CD14-positive monocyte (primary cell): ENCODE measurements around the gene SCN5A. TPM values are rescaled to one million over a fixed set of nuclear protein-coding genes. Genes with fewer than 3 reads are reported as not detected.

Experiments used
- DNase-seq, 3 donors: peaks; one replicate each; pipeline ENCODE4 v3.0.0-alpha.2; 2011 to 2022
- H2AFZ ChIP-seq: 2 replicates; pipeline ENCODE4 v1.6.0; 2012; ENCODE audit warnings: mild to moderate bottlenecking, low read depth, low read length, inconsistent platforms; ENCODE audit not compliant: insufficient read depth, poor library complexity, severe bottlenecking
- H3K27ac ChIP-seq, 2 donors: 1 replicate in 1 of 2; 2 replicates in 1 of 2; pipeline ENCODE4 v1.5.1; 2012 to 2013; ENCODE audit warnings: low read length in 2 of 2, control low read depth in 1 of 2, inconsistent platforms in 1 of 2, low read depth in 1 of 2, mild to moderate bottlenecking in 1 of 2
- H3K27me3 ChIP-seq, 2 donors: one replicate each; pipeline versions ENCODE4 v1.6.0 to v1.6.1; 2011 to 2013; ENCODE audit warnings: low read length in 2 of 2; ENCODE audit not compliant: control insufficient read depth in 2 of 2, insufficient read depth in 2 of 2
- H3K36me3 ChIP-seq, 2 donors: replicated peaks in 1 of 2; 1 replicate in 1 of 2; 2 replicates in 1 of 2; pipeline versions ENCODE4 v1.5.1 to v1.6.1; 2012 to 2013; ENCODE audit warnings: low read length in 2 of 2, control low read depth in 1 of 2, inconsistent platforms in 1 of 2, mild to moderate bottlenecking in 1 of 2; ENCODE audit not compliant: insufficient read depth in 2 of 2, control insufficient read depth in 1 of 2
- H3K4me1 ChIP-seq, 2 donors: 1 replicate in 1 of 2; 2 replicates in 1 of 2; pipeline versions ENCODE4 v1.5.1 to v1.6.1; 2012 to 2013; ENCODE audit warnings: low read length in 2 of 2, control low read depth in 1 of 2, inconsistent platforms in 1 of 2, mild to moderate bottlenecking in 1 of 2, moderate library complexity in 1 of 2; ENCODE audit not compliant: insufficient read depth in 2 of 2, control insufficient read depth in 1 of 2
- H3K4me2 ChIP-seq: replicated peaks from 2 replicates; pipeline ENCODE3; 2012; ENCODE audit warnings: low read length, moderate library complexity, mild to moderate bottlenecking; ENCODE audit not compliant: poor library complexity, severe bottlenecking; ENCODE audit errors: extremely low read depth
- H3K4me3 ChIP-seq, 3 experiments: fragments of 200-600 bp in 1 of 3; sonication (generic) in 1 of 3; replicated peaks in 1 of 3; 1 replicate in 2 of 3; 2 replicates in 1 of 3; pipeline ENCODE4 v1.5.1; 2011 to 2013; ENCODE audit warnings: low read length in 3 of 3, mild to moderate bottlenecking in 3 of 3, control low read depth in 2 of 3, low read depth in 2 of 3, inconsistent platforms in 1 of 3, moderate library complexity in 1 of 3
- H3K79me2 ChIP-seq: 2 replicates; pipeline ENCODE4 v1.6.0; 2012; ENCODE audit warnings: mild to moderate bottlenecking, control low read depth, inconsistent platforms, low read length, moderate library complexity; ENCODE audit not compliant: insufficient read depth
- H3K9ac ChIP-seq: 2 replicates; pipeline ENCODE4 v1.6.0; 2017; ENCODE audit warnings: low read length, mild to moderate bottlenecking; ENCODE audit not compliant: insufficient read depth, poor library complexity, severe bottlenecking
- H3K9me3 ChIP-seq, 2 donors: replicated peaks in 1 of 2; 1 replicate in 1 of 2; 2 replicates in 1 of 2; pipeline versions ENCODE4 v1.5.1 to v1.6.1; 2012 to 2013; ENCODE audit warnings: low read length in 2 of 2, control low read depth in 1 of 2; ENCODE audit not compliant: control insufficient read depth in 1 of 2, insufficient read depth in 1 of 2
- H4K20me1 ChIP-seq: 2 replicates; pipeline ENCODE4 v1.6.0; 2012; ENCODE audit warnings: mild to moderate bottlenecking, low read length, control low read depth, moderate library complexity; ENCODE audit not compliant: insufficient read depth
- H3K27ac Mint-ChIP-seq, 7 donors: one replicate each; pipeline ENCODE4 v1.8.0; 2020; ENCODE audit warnings: mild to moderate bottlenecking in 7 of 7, mixed read lengths in 7 of 7, moderate library complexity in 6 of 7, inconsistent platforms in 2 of 7
- H3K27me3 Mint-ChIP-seq, 3 donors: one replicate each; pipeline ENCODE4 v1.8.0; 2021 to 2022; ENCODE audit warnings: low read depth in 3 of 3, mild to moderate bottlenecking in 3 of 3, mixed read lengths in 3 of 3, moderate library complexity in 3 of 3, inconsistent platforms in 1 of 3
- H3K36me3 Mint-ChIP-seq, 2 donors: one replicate each; pipeline ENCODE4 v1.8.0; 2020; ENCODE audit warnings: mixed read lengths in 2 of 2, inconsistent platforms in 1 of 2, mild to moderate bottlenecking in 1 of 2
- H3K4me1 Mint-ChIP-seq: one replicate; pipeline ENCODE4 v1.8.0; 2020; ENCODE audit warnings: mild to moderate bottlenecking, mixed read lengths
- H3K4me3 Mint-ChIP-seq, 2 donors: one replicate each; pipeline ENCODE4 v1.8.0; 2020; ENCODE audit warnings: mild to moderate bottlenecking in 2 of 2, mixed read lengths in 2 of 2, moderate library complexity in 1 of 2
- H3K9me3 Mint-ChIP-seq, 7 donors: one replicate each; pipeline ENCODE4 v1.8.0; 2020 to 2022; ENCODE audit warnings: mixed read lengths in 7 of 7, mild to moderate bottlenecking in 6 of 7, moderate library complexity in 6 of 7, inconsistent platforms in 2 of 7
- WGBS: methylation state at CpG from one replicate; pipeline ENCODE4 v1.1.5; 2013; ENCODE audit warnings: missing lambda C conversion rate; ENCODE audit not compliant: insufficient coverage; 5-methylcytosine and 5-hydroxymethylcytosine counted together
- intact Hi-C, 2 donors: fragments of 100-400 bp; cut with micrococcal nuclease; formaldehyde crosslinking; loops; one replicate each; pipeline versions ENCODE4 v1.15.0 to v1.15.1; 2023
- polyA plus RNA-seq, 3 donors: library from polyadenylated mRNA; depleted of rRNA in 1 of 3; unstranded in 2 of 3; stranded (reverse) in 1 of 3; fragments of 300-500 nt in 2 of 3; fragments of >200 nt in 1 of 3; fragmentation: Illumina TruSeq in 2 of 3; gene quantifications; 1 replicate in 2 of 3; 2 replicates in 1 of 3; pipeline ENCODE4 v1.2.3, GENCODE V29; 2012 to 2021
- TF ChIP-seq, protein P1 (sequence below): fragments of 200-600 bp; IDR thresholded peaks from one replicate; pipeline ENCODE4 v1.8.0; 2022; ENCODE audit warnings: antibody characterized with exemption, mild to moderate bottlenecking

The SCN5A gene
- polyA plus RNA-seq, 3 donors: not detected

DNA sequence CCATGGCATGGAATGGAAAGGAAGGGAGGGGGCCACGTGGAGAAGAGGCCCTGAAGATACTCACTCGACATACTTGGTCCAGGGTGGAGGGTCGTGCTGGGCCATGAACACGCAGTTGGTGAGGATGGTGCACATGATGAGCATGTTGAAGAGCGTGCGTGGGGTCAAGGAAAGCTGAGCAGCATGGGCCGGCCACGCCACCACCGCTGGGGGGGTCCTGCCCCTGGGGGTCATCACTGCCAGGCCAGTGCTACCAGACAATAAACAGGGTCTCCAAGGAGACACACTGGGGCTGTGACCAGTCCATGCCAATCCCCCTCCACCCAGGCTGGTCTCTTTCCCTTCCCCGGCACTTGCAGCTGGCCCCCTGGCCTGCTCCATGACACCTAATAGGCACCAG, 27.2 kb downstream of the SCN5A start:
- Mint-ChIP-seq H3K36me3 (no peaks in the 10 kb centered on the region), H3K4me3 (no peak overlapping the region), H3K9me3 (no peaks in the 10 kb centered on the region), H3K4me1 (no peaks in the 10 kb centered on the region), H3K27ac (no peak overlapping the region), H3K27me3 (peaks cover 3 to 4% (median 3%) of the 10 kb centered on the region in 3 donors)
- H3K9me3 ChIP-seq: no peaks in the 10 kb centered on the region
- 98% methylated on average over 9 of the region's 10 CpGs for WGBS
- H3K4me1 ChIP-seq: no peaks in the 10 kb centered on the region
- no peak overlapping the region for H3K4me2 ChIP-seq
- H3K27me3 ChIP-seq: no peaks in the 10 kb centered on the region
- H3K9ac ChIP-seq: no peak overlapping the region
- TF ChIP-seq, protein P1, sequence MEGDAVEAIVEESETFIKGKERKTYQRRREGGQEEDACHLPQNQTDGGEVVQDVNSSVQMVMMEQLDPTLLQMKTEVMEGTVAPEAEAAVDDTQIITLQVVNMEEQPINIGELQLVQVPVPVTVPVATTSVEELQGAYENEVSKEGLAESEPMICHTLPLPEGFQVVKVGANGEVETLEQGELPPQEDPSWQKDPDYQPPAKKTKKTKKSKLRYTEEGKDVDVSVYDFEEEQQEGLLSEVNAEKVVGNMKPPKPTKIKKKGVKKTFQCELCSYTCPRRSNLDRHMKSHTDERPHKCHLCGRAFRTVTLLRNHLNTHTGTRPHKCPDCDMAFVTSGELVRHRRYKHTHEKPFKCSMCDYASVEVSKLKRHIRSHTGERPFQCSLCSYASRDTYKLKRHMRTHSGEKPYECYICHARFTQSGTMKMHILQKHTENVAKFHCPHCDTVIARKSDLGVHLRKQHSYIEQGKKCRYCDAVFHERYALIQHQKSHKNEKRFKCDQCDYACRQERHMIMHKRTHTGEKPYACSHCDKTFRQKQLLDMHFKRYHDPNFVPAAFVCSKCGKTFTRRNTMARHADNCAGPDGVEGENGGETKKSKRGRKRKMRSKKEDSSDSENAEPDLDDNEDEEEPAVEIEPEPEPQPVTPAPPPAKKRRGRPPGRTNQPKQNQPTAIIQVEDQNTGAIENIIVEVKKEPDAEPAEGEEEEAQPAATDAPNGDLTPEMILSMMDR: no peak
- no peaks in the 10 kb centered on the region for H3K79me2 ChIP-seq
- no peak overlapping the region for H3K4me3 ChIP-seq
- no peaks in the 10 kb centered on the region for H3K36me3 ChIP-seq
- intact Hi-C loops: no loop called here
- no peak for DNase-seq
- H3K27ac ChIP-seq: no peak overlapping the region
- H4K20me1 ChIP-seq: no peaks in the 10 kb centered on the region
- no peak overlapping the region for H2AFZ ChIP-seq

DNA sequence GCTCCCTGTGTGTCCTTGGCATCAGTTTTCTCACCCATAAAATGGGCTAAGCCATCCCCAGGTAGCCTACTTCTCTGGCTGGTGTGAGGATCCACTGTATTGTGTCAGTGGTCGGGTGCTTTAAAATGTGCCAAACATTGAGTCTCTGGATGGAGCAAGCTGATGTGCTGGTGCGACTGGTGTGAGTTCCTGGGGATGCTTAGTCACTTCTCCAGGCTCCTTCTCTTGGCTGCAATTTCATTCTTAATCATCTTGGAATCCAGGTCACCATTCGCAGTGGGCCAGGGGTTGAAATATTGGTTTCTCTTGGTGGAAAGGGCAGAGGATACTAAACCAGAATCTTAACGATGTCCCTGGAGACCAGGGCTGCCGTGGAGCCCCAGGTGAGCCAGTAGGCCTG, 29.3 kb downstream of the SCN5A start:
- H3K9me3 ChIP-seq: no peaks in the 10 kb centered on the region
- Mint-ChIP-seq H3K9me3 (no peaks in the 10 kb centered on the region), H3K4me1 (no peaks in the 10 kb centered on the region), H3K4me3 (no peak overlapping the region), H3K27ac (no peak overlapping the region), H3K36me3 (no peaks in the 10 kb centered on the region), H3K27me3 (peaks cover 2 to 4% (median 3%) of the 10 kb centered on the region in 3 donors)
- 100% methylated on average over 2 of the region's 5 CpGs for WGBS
- H3K27ac ChIP-seq: no peak overlapping the region
- H4K20me1 ChIP-seq: no peaks in the 10 kb centered on the region
- TF ChIP-seq, protein P1: no peak
- H3K4me1 ChIP-seq: no peaks in the 10 kb centered on the region
- intact Hi-C loops: no loop called here
- no peak overlapping the region for H3K9ac ChIP-seq
- H3K4me2 ChIP-seq: no peak overlapping the region
- H3K36me3 ChIP-seq: no peaks in the 10 kb centered on the region
- H3K79me2 ChIP-seq: no peaks in the 10 kb centered on the region
- no peak overlapping the region for H2AFZ ChIP-seq
- H3K27me3 ChIP-seq: no peaks in the 10 kb centered on the region
- DNase-seq: no peak
- H3K4me3 ChIP-seq: no peak overlapping the region
